ENCODE measurements around the gene HOXA10.

Gene HOXA10

DNA sequence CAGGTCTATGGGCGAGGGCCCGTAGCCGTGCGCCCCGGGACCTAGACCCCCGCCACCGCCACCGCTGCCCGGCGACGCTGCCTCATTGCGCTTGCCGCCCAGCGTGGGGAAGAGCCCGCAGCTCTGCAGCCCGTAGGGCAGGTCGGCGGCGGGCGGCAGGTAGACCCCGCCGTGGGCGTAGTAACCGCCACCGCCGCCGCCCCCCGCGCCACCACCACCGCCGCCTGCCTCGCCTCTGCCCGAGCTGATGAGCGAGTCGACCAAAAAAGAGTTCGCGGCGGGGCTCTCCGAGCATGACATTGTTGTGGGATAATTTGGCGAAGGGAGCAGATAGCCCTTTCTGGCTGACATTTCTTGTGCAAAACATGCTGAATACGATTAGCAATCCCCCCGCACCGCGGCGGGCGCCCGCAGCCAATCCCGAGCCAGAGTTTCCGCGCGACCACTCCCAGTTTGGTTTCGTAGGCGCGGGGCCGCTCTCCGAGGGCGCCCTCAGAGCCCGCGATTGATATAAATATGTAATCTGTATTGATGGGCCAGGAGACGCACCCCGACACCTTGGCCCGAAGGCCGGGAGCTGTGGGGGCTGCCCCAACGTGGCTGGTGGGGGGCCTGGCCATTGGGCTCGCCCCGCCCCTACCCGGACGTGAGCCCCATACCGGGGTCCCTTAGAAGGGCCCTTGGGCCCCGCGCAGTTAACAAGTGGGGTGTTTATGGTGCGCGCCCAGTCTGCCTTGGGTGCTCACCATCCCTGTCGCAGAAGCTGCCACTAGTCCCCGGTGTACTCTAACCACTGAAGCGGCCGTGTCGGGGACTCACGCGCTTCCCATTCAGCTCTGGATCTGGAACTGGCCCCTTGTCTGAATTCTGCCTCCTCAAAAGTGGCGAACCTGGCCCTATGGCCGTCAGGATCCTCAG, at the start of gene HOXA10:
Gene HOXA10 (minus strand): TSS at position 365 of the 918 bp plus-strand sequence. CDS start 14 bp downstream, at position 351.
- DNase-seq, result no peak
- peaks cover 5 to 6% of the 10 kb centered on the region in 2 donors for H3K36me3 Mint-ChIP-seq
- no peak for ATAC-seq (replicated peaks)
- H3K27ac Mint-ChIP-seq, result peak within 1 kb of the TSS; percentile 59
- H3K9me3 Mint-ChIP-seq, result peaks cover 0 to 2% of the 10 kb centered on the region in 2 donors
- H3K4me3 Mint-ChIP-seq, result peak within 1 kb of the TSS; percentile 68 to 69
- H3K27me3 Mint-ChIP-seq, result peaks cover 58 to 79% of the 10 kb centered on the region in 2 donors
- peaks cover 13 to 26% of the 10 kb centered on the region in 2 donors for H3K4me1 Mint-ChIP-seq

DNA sequence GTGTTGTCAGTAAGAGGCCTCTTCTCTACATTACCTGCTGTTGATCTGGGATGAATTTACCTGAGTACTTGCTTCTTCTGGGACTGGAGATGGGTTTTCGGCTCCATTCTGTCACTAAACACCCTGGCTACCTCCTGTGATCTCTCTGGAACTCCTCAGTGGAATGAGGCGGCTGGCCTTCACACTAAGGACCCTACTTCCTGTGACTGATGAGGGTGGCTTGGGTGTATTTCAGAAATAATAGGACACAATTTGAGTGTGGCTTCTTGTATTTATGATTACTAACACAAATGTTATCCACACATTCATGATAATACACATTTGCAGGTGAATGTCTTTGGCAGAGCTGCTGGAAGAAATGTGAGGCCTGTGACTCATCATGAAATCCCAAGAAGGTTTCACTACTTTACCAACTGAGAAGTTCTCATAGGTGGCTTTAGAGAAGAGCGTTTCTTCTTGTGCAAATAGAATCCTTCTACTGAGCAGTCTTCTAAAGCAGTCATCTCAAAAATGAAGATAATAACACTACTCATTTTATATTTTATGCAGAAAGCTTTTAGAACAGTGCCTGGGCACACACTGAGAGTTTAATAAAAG, 47.2 kb upstream of the HOXA10 start:
- H3K27ac Mint-ChIP-seq, result no peak overlapping the region

DNA sequence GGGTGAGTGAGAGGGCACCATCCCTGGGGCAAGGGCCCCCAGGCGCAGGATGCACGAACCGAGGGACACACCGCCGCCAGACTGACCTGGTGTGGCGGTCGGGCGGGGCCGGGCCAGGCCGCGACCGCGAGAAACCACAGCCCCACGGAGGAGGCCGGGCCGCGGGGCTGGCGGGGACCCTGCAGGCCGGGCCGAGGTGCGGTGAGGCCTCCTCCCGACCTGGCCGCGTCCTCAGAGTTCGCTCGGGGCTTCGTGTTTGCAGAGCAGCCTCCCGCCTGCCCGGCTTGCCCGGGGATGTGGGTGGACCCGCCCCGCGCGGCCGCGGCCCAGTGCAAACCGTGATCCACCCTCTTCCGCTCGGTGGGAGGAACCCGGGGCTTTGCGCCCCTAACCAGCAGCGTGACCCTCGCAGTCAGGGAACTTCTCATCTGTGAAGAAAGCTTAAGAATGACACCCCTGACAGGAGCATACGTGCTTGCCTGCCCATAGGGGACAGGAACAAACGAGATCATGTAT, 46.4 kb upstream of the HOXA10 start:
- peak overlapping the region in 1 of 2 donors; percentile 35 for H3K4me3 Mint-ChIP-seq
- H3K36me3 Mint-ChIP-seq, result no peaks in the 10 kb centered on the region
- ATAC-seq (replicated peaks) (peak in 1 of 2 donors; percentile 19), DNase-seq (no peak)
- H3K9me3 Mint-ChIP-seq, result no peaks in the 10 kb centered on the region
- H3K27me3 Mint-ChIP-seq, result peaks cover 76 to 90% of the 10 kb centered on the region in 2 donors
- peaks cover 8 to 9% of the 10 kb centered on the region in 2 donors for H3K4me1 Mint-ChIP-seq
- no peak overlapping the region for H3K27ac Mint-ChIP-seq

More for the DNA sequence above, 47.2 kb upstream of the HOXA10 start:
- no peaks in the 10 kb centered on the region for H3K36me3 Mint-ChIP-seq
- H3K9me3 Mint-ChIP-seq, result no peaks in the 10 kb centered on the region
- no peak overlapping the region for H3K4me3 Mint-ChIP-seq
- DNase-seq (no peak), ATAC-seq (replicated peaks) (no peak)
- H3K4me1 Mint-ChIP-seq, result peaks cover 8 to 9% of the 10 kb centered on the region in 2 donors
- peaks cover 70 to 87% of the 10 kb centered on the region in 2 donors for H3K27me3 Mint-ChIP-seq

DNA sequence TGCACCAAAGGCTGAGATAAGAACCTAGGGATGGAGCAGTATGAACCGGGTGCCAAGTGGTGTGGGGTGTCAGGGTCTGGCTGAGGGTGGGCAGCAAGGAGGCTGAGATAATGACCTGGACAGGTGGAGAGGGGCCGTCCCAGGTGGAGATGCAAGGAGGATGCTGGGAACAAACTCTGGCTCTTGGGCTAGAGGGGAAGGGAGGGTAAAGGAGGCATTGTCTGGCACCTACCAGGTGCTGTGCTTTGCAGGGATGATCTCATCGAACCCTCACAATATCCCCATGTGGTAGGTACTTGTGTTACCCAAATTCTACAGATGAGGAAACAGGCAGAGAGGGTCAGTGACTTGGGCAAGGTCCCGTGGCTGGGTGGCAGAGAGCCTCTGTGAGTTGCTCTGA, 45.7 kb upstream of the HOXA10 start:
- DNase-seq (no peak), ATAC-seq (replicated peaks) (no peak)
- no peak overlapping the region for H3K4me3 Mint-ChIP-seq
- peaks cover 75 to 90% of the 10 kb centered on the region in 2 donors for H3K27me3 Mint-ChIP-seq
- H3K9me3 Mint-ChIP-seq, result no peaks in the 10 kb centered on the region
- peak overlapping the region; percentile 48 for H3K27ac Mint-ChIP-seq
- H3K36me3 Mint-ChIP-seq, result no peaks in the 10 kb centered on the region
- H3K4me1 Mint-ChIP-seq, result peaks cover 5 to 9% of the 10 kb centered on the region in 2 donors

DNA sequence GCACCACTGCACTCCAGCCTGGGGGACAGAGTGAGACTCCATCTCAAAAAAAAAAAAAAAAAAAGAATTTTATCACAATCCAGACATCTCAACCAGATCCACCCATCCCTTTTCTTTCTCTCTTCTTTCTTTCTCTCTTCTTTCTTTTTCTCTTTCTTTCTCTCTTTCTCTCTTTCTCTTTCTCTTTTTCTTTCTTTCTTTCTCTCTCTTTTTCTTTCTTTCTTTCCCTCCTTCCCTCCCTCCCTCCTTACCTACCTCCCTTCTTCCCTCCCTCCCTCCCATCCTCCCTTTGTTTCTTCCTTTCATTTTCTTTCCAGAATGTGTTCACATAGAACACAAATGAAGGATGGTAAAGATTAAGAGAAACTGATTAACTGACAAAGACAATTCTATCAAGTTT, 43.8 kb upstream of the HOXA10 start:
- Mint-ChIP-seq H3K36me3 (no peaks in the 10 kb centered on the region), H3K27me3 (peaks cover 78 to 93% of the 10 kb centered on the region in 2 donors)

DNA sequence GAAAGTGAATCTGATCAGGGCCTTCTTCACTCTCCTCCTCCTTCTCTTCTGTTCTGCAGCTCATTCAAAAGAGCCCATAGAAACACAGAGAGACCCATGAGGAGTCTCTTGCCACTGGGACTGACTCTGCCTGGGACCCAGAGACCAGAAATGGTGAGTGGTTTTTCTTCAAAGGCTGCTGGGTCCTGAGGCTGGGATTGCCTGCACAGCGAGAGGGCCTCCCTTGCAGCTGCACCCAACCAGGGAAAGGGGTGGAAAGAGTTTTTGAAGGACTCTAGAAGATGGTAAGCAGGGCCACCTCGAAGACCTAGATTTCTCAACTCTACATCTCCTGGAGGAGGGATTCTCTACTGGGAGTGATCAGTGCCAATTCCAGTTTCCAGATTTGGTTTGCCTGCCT, 41.2 kb upstream of the HOXA10 start:
- Mint-ChIP-seq H3K27me3 (peaks cover 80 to 96% of the 10 kb centered on the region in 2 donors), H3K27ac (no peak overlapping the region), H3K4me3 (no peak overlapping the region), H3K4me1 (peaks cover 14 to 21% of the 10 kb centered on the region in 2 donors), H3K9me3 (no peaks in the 10 kb centered on the region), H3K36me3 (no peaks in the 10 kb centered on the region)
- no peak for DNase-seq
- no peak for ATAC-seq (replicated peaks)

More for the DNA sequence above, 43.8 kb upstream of the HOXA10 start:
- Mint-ChIP-seq H3K4me3 (no peak overlapping the region), H3K4me1 (peaks cover 7 to 17% of the 10 kb centered on the region in 2 donors), H3K9me3 (no peaks in the 10 kb centered on the region), H3K27ac (no peak overlapping the region)
- DNase-seq (no peak), ATAC-seq (replicated peaks) (no peak)

DNA sequence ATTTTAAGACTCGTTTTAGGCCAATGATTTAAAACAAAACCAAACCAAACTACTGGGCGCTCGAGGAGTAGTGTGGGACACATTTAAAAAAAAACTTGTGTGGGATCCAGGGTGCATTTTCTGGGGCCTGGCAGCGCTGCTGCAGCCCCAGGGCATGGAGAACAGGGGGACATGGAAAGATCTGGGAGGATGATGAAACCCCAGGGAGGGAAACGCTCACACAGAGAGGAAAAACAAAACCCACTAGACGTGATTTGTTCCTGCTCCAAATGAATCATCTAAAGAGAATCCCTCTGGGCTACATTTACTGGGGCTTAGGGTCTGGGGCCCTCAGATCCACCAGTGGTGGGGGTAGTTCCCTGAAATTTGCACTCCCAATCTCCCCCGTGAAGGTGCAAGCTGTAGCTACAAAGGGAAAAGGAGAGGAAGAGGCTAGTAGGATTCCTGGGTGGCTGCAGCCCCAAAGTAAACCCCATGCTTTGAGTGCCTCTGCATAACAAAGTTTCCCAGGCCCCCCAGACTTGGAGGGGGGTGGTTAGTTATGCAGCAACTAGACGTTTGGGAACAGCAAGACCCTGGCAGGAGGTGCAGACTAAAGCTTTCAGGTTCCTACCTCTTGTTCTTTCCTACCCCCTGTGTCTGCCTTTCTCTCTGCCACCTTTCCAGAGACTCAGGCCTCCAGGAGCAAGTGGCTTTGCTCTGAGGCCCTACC, 40.3 kb upstream of the HOXA10 start:
- no peak for DNase-seq
- ATAC-seq (replicated peaks), result no peak
- peaks cover 80 to 98% of the 10 kb centered on the region in 2 donors for H3K27me3 Mint-ChIP-seq
- H3K27ac Mint-ChIP-seq, result no peak overlapping the region
- no peaks in the 10 kb centered on the region for H3K9me3 Mint-ChIP-seq
- H3K4me1 Mint-ChIP-seq, result peaks cover 12 to 19% of the 10 kb centered on the region in 2 donors
- no peaks in the 10 kb centered on the region for H3K36me3 Mint-ChIP-seq
- H3K4me3 Mint-ChIP-seq, result no peak overlapping the region

DNA sequence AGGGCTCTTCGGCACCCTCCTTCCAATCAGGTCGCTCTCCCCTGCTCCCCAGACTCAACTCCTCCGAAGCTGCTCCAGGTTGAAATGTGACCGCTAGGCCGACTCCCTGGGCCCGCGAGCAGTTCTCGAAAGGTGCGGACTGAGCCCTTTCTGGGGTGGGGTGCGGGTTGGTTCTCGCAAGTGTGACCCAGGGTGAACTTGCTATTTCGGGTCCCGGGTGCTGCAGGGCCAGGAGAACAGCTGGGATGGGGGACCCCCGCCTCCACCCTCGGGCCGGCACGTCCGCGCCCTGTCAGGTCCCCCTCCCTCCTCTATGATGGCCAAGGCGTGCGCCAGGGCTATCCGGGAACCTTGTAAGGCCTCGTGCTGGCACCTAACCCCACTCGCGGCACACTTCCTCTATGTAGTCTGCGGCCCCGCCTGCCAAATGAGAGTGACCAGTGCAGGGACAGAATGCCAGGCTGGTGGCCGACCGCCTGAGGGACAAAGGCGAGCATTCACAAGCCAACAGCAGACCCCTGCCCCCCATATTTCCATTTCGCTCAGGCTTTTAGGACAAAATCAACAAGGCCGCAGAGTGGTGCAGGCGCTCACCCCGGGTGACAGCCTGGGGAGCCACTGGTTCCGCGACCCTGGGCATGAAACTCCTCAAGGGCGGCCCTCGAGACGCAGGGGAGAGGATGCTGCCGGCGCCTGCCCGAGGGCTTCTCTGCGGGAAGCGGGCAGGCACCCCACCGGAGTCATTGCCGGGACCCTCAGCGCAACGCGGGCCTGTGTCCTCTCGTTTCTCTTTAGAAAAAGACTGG, 39.5 kb upstream of the HOXA10 start:
- Mint-ChIP-seq H3K27me3 (peaks cover 80 to 98% of the 10 kb centered on the region in 2 donors), H3K4me3 (peak overlapping the region in 1 of 2 donors; percentile 53), H3K4me1 (peaks cover 12 to 19% of the 10 kb centered on the region in 2 donors), H3K27ac (peak overlapping the region; percentile 20), H3K36me3 (no peaks in the 10 kb centered on the region), H3K9me3 (no peaks in the 10 kb centered on the region)
- ATAC-seq (replicated peaks) (no peak), DNase-seq (no peak)

DNA sequence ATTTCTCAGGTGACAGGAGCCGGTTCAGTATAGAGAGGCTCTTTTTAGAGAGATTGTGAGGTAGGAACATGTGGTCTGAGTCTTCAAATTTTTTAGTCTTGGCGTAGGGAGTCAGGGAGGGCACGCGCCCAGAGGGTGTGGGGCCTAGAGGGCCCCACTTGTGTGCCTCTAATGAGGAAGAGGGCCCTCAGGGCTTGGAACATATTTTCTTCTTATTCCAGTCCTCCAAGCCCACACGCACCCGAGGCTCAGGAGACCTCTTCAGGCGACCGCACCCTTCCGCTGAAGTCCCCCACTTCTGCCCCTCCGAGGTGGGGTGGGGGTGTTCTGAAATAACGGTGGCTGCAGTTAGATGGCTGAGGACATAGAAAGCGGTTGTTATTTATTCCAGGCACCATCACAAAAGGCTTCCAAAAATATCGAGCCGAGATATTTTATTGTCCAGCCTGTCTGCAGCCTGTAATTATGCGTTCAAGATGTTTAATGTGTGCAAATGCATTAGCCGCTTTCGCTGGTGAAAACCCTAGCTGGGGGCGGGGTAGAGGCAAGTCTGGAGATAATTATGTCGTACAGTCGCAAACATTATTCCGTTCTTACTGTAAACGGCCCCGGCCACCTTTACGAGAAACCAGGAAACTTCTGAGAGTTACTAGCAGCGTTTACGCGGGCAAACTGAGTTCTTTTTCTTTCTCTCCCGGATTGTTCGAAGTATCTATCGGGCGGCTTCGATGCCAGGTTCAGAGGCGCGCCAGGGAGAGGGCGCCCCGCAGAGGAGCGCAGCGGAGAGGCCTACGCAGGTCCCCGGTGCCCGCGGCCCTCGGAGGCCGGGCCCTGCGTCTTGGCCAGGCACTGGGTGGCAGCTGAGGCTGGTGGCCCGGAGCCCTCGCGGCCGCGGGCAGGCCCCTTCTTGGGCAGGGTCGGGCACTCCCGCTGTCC, 38.6 kb upstream of the HOXA10 start:
- no peak for DNase-seq

DNA sequence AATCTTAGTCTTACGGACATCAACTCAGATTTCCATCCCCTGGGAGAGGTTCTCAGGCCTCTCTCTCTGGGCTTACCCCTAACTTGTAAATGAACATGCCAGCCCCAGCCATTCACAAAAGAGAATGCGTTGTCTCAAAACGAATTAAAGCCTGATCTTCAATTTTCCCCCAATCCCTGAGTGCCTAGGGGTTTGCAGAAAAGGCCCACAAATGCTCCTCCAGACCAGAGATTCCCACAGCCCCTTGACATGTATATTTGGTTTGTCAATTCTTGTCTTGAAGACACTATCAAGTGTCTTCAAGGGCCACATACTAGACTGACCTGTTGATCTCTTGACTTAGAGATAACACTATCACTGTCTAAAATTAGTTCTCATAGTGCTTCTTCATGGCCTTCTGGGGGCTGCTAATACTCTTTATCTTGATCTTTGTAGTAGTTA, 37.7 kb upstream of the HOXA10 start:
- peaks cover 12 to 19% of the 10 kb centered on the region in 2 donors for H3K4me1 Mint-ChIP-seq
- DNase-seq (no peak), ATAC-seq (replicated peaks) (no peak)
- no peaks in the 10 kb centered on the region for H3K9me3 Mint-ChIP-seq
- no peak overlapping the region for H3K4me3 Mint-ChIP-seq
- H3K27me3 Mint-ChIP-seq, result peaks cover 79 to 98% of the 10 kb centered on the region in 2 donors
- H3K36me3 Mint-ChIP-seq, result no peaks in the 10 kb centered on the region
- no peak overlapping the region for H3K27ac Mint-ChIP-seq

More for the DNA sequence above, 38.6 kb upstream of the HOXA10 start:
- Mint-ChIP-seq H3K9me3 (no peaks in the 10 kb centered on the region), H3K27me3 (peaks cover 81 to 98% of the 10 kb centered on the region in 2 donors), H3K4me3 (no peak overlapping the region), H3K36me3 (no peaks in the 10 kb centered on the region), H3K4me1 (peaks cover 12 to 19% of the 10 kb centered on the region in 2 donors), H3K27ac (no peak overlapping the region)
- no peak for ATAC-seq (replicated peaks)

DNA sequence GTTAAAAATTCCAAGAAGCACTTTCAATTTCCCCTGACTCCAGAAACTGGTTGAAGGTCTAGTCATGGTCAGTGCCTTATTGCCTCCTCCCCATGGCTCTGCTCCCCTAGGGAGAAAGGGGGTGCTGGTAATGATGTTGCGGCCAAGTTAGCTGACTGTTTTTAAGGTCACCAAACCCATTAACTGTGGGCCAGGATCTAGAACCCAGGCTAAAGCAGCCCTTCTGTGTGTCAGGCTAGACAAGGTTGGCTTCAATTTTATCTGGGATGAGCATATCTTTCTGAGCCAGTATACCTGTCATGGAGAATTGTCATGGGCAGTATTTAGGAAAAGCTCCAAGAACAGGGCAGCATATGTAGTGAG, 36.9 kb upstream of the HOXA10 start:
- Mint-ChIP-seq H3K4me1 (peaks cover 13 to 19% of the 10 kb centered on the region in 2 donors), H3K36me3 (no peaks in the 10 kb centered on the region), H3K4me3 (no peak overlapping the region), H3K27ac (no peak overlapping the region), H3K27me3 (peaks cover 81 to 98% of the 10 kb centered on the region in 2 donors), H3K9me3 (no peaks in the 10 kb centered on the region)
- ATAC-seq (replicated peaks), result no peak
- DNase-seq, result no peak

DNA sequence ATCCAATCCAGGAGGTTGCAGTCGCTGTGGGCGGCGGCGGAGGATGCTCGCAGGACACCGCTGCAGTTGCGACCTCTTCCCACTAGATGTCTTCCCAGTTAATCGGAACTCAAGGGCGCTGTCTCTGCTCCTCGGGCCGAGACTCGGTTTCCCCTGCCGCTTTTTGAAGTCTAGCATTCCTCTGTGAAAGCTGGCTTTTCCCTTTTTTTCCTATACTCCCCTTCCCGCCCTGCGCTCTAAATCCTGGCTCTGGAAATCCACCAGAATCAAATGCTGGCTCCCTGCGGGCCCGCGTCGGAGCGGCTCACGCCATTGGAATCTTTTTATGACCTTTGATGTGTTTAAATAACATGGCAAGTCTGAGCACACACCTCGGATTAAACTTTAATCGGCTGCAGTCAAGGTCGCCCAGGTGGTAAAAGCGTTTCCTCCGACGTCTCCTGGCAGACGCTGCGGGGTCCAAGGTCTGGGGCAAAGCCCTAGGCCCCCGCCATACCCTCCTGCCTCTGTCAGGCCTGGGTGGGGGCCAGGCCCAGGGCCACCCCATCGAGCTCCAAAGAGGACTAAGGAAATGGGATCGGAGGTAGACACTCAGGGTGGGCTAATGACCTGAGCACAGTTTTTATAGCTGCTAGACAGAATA, 36.4 kb upstream of the HOXA10 start:
- Mint-ChIP-seq H3K27ac (no peak overlapping the region), H3K27me3 (peaks cover 81 to 98% of the 10 kb centered on the region in 2 donors), H3K4me3 (peak overlapping the region; percentile 44 to 74), H3K9me3 (no peaks in the 10 kb centered on the region), H3K4me1 (peaks cover 16 to 24% of the 10 kb centered on the region in 2 donors), H3K36me3 (peaks cover 0 to 2% of the 10 kb centered on the region in 2 donors)
- peak; percentile 34 to 48 for ATAC-seq (replicated peaks)
- no peak for DNase-seq

Measured in stimulated activated naive B cell treated with anti-CD40 and anti-IgM and Interleukin-4, amounts not matched to agents 10 μg/mL and 1 μg/mL and 100 μg/mL, for 72 hours (primary cell).